ENCODE results near the gene MANBA.
"Not testable (repeated sequence)": the region's sequence is repeated elsewhere in the genome, so short reads cannot be mapped to it uniquely, and the experiment has no call there.

Gene MANBA

DNA sequence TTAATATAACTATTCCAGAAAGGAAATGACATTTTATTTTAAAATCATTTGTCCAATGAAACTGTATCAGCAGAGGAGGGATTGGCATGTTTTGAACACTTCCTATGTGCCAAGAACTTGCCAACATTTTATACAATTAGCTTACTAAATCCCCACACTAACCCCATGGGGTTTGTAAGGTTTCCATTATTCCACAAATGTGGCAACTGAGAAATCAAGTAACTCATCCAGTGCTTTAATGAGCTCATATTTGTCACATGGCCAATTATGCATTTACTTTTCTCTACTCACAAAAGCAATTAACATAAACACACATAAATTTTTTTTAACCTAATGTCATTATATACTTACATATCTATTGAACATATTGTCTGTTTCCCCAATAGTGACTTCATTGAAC is 37.3 kb downstream of the MANBA start:
- no peak for DNase-seq (ENCODE audit: low read depth in 2 of 2)

GRCh38 chr4:102722740-102723139 is 38.0 kb downstream of the MANBA start:
- no peak for DNase-seq (ENCODE audit: low read depth in 2 of 2)

- not testable (repeated sequence) for DNase-seq (ENCODE audit: low read depth in 2 of 2)
These were observed 41.8 kb downstream of the MANBA start for GRCh38 chr4:102718833-102719575.

- no peak for DNase-seq (ENCODE audit: low read depth in 2 of 2)
These were observed 43.2 kb downstream of the MANBA start for GRCh38 chr4:102717448-102718092.

DNA sequence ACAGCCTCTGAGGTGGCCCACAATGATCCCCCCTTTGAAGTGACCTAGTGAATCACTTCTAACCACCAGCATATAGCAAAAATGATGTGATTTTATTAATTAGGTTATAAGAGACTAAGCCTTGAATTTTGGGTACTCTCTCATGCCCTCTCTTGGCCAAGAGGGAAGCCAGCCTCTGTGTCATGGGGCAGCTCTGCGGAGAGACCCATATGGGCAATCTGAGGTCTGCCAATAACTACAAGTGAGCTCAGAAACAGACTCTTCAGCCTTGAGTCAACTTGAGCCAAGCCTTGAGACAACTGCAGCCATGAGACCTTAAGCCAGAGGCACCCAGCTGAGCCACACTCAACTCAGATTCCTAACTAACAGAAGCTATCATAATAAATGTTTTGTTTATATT is 45.7 kb downstream of the MANBA start:
- DNase-seq (ENCODE audit: low read depth in 2 of 2) = no peak

GRCh38 chr4:102713774-102714173 is 47.0 kb downstream of the MANBA start:
- not testable (repeated sequence) for DNase-seq (ENCODE audit: low read depth in 2 of 2)

- DNase-seq (ENCODE audit: low read depth in 2 of 2) = no peak
These were observed 47.7 kb downstream of the MANBA start for GRCh38 chr4:102713096-102713495.

DNA sequence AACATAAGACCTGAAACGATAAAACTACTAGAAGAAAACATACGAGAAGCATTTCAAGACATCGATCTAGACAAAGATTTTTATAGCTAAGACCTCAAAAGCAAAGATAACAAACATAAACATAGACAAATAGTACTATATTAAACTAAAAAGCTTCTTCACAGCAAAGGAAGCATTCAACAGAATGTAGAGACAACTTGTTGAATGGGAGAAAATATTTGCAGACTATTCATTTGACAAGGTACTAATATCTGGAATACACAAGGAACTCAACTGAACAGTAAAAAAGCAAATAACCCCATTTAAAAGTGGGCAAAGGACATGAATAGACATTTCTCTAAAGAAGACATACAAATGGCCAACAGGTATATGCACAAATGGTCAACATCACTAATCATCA is 49.8 kb downstream of the MANBA start:
- no peak for DNase-seq (ENCODE audit: low read depth in 2 of 2)

- not testable (repeated sequence) for DNase-seq (ENCODE audit: low read depth in 2 of 2)
These were observed 51.7 kb downstream of the MANBA start for GRCh38 chr4:102709060-102709459.

- DNase-seq (ENCODE audit: low read depth in 2 of 2) = no peak
These were observed 53.6 kb downstream of the MANBA start for GRCh38 chr4:102707150-102707549.

DNA sequence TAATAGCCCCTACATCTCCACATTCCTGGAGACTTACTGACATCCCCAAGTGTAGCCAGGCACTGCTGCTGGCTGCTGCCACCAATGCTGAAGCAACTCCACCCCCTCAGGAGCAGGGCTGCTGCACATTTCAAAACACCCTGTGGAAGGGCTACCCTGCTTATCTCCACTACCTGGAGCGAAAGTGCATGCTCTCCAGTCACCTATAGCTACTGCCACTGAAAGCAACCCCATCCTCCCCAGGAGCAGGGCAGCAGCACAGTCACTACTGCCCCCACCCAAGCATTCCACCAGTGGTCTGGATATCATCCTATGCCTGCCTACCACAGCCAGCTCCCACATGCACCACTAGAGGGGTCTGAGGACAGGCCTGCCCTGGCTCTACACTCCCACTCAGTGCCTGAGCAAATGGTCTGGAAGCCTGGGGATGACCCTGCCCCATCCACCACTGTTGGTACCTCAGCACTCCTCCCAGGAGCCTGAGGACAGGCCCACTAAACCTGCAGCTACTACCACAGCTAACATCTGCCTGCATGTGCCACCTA is 55.3 kb downstream of the MANBA start:
- no peak for DNase-seq (ENCODE audit: low read depth in 2 of 2)

GRCh38 chr4:102696758-102697157 is 64.0 kb downstream of the MANBA start:
- DNase-seq (ENCODE audit: low read depth in 2 of 2) = no peak

DNA sequence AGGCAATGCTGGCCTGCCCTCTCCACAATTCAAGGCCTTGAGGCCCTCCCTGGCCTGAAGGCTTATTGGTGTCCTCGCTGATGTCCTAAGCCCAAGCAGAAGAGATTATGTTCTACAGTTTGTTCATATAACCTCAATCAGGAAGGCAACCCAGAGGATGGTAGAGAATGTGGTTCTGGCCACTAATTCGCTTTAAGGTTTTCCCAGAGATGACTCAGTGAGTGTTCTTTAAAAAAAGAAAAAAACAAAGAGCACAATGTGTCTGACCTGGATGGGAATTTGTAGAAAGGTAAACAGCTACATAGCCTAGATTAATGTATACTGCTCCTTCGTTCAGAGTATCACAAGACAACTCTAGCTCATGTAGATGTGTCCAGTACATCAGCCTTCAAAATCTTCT is 66.0 kb downstream of the MANBA start:
- no peak for DNase-seq (ENCODE audit: low read depth in 2 of 2)

DNA sequence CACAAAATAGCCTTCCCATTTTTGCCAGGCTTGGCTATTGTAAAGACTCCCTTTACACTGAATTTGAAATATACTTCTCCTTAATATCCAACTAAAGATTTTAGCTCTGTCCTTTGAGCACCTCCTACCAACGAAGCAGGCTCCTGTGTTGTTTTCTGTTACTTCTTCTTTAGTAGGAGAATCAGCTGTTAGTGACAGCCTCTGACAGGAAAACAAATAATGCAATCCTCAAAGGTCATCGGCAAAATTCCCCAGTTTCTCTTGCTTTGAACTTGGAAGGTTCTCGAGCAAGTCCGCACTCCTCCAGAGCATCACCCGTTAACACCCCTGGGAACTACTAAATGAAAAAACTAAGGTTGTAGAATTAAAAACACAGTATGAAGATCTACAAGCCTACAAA is 66.9 kb downstream of the MANBA start:
- no peak for DNase-seq (ENCODE audit: low read depth in 2 of 2)

DNA sequence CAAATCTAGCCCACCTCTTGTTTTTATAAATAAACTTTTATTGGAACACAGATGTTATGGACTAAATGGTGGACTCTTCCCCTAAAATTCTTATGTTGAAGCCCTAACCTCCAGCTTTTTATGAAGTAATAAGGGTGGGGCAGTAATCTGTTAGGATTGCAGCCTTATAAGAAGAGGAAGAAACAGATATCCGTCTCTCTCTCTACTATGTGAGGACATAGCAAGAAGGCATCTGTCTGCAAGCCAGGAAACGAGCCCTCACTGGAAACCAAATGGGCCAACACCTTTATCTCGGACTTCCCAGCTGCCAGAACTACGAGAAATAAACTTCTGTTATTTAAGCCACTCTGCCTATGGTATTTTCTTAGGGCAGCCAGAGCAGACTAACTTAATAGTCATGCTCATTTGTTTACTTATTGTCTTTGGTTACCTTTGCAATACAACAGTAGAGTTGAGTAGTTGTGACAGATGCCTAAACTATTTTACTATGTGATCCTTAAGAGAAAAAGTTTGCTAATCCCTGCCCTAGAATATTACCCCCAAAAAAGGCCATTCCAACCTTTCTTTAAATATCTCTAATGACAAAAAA is 67.4 kb downstream of the MANBA start:
- no peak for DNase-seq (ENCODE audit: low read depth in 2 of 2)

GRCh38 chr4:102692474-102692873 is 68.3 kb downstream of the MANBA start:
- no peak for DNase-seq (ENCODE audit: low read depth in 2 of 2)

DNA sequence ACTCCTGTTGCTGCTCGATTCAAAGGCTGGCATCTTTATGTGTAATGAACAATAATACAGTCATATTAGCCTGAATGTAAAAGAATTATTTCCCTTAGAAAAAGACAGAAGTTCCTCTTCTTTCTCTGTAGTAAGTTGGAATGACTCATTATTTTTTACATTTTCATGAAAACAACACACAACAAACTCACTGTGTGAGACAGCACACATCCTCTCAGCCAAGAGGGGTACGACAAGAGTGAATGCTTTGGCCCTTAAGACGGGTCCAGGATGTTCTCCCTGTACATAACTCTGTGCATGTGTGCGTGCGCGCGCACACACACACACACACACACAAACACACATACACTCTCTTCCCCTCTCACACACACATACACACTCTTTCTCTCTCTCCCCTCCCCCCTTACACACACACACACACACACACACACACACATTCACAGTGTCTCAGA is 72.8 kb downstream of the MANBA start:
- no peak for DNase-seq (ENCODE audit: low read depth in 2 of 2)

- DNase-seq (ENCODE audit: low read depth in 2 of 2) = no peak
These were observed 73.3 kb downstream of the MANBA start for GRCh38 chr4:102687373-102687981.

- DNase-seq (ENCODE audit: low read depth in 2 of 2) = no peak
These were observed 75.0 kb downstream of the MANBA start for GRCh38 chr4:102685768-102686167.

DNA sequence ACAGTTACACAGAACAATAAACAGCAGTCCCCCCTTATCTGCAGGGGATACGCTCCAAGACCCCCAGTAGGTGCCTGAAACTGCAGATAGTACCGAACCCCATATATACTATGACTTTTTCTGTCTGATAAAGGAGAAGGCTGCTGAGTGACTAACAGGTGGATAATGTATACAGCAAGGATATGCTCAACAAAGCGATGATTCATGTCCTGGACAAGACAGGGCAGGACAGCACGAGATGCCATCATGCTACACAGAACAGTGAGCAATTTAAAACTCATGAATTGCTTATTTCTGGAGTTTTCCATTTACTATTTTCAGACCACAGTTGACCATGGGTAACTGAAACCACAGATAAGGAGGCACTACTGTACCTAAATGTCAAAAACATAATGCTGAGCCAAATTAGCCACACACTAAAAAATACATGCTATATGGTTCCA is 76.1 kb downstream of the MANBA start:
- DNase-seq (ENCODE audit: low read depth in 2 of 2) = no peak

GRCh38 chr4:102683881-102684609 is 76.7 kb downstream of the MANBA start:
- DNase-seq (ENCODE audit: low read depth in 2 of 2) = no peak

Measured in stimulated activated CD8-positive, alpha-beta memory T cell treated with anti-CD3 and anti-CD28 coated beads, Interleukin-7, amount 100 ng/mL, for 1 hour (primary cell).